COR-L47 (cell line): ENCODE results near the gene FRS2.
A peak's percentile ranks its signal among the peaks of the same experiment; 100 is the strongest.

Experiments used
- DNase-seq: peaks from one replicate; lab custom pipeline; 2025; lab: John Stamatoyannopoulos, UW

Gene FRS2

DNA sequence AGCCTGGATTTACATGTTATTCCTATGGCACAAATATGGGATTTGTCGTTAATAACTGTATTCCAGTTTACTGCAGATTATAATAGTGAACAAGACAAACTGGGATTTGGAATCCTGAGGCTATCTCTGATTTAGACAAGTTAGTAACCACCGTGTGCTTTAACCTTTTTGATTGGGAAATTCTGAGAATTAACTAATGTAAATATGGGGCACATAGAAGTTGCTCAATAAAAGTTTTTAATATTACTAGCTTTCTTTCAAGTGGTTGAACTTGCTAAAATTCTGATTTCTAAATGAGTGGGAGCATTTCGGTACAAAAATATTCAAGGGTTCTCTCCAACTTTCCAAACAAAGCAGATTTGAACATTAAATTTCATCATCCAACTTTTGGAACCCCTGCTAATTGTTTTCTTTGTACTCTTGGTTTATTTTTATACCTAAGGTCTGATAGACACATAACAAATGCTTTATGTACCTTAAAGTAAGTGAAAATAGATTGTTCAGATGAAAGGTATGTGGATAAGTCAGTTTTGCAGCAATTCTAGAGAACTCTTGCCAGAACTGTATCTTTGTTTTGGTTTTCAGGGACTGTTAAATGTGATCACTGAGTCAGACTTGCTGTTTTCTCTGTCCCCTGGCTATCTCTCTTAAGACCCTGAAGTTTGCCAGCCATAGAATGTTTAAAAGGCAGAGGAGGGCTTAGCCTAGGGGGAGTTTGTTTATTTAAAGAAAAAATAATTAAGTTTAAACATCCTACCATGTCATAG lies 57.5 kb downstream of the FRS2 start:
- no peak for DNase-seq

DNA sequence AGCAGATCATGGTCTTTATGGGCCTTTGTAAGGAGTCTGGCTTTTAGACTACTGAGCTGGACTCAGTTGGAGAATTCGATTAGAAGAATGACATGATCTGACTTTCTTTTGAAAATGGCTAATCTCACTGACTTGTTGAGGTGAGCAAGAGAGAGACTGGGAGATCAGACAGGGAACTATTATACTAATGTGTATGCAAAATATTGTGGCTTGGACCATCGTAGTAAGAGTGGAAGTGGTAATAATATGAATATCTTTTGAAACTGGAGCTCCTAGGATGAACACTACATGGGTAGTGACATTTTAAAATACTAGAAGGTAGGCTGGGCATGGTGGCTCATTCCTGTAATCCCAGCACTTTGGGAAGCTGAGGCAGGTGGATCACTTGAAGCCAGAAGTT lies 58.8 kb downstream of the FRS2 start:
- DNase-seq, result no peak

DNA sequence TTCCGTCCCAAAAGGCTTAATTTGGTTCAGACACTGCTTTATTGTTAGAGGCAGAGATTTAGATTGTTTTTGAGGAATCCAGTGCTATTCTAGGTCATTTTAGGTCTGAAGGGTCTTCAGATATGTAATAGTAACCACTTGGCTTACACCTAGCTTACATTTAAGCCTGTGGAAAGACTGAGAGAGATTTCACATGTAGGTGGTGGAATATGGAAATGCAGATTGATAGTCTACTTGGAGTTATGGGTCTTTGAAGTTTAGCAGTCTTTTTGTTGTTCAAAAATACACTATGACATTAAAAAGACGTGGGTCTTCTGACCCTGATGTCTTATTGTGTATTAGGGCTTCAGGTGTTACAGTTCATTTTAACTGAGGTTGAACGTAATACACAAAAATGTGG lies 63.7 kb downstream of the FRS2 start:
- DNase-seq, result no peak

DNA sequence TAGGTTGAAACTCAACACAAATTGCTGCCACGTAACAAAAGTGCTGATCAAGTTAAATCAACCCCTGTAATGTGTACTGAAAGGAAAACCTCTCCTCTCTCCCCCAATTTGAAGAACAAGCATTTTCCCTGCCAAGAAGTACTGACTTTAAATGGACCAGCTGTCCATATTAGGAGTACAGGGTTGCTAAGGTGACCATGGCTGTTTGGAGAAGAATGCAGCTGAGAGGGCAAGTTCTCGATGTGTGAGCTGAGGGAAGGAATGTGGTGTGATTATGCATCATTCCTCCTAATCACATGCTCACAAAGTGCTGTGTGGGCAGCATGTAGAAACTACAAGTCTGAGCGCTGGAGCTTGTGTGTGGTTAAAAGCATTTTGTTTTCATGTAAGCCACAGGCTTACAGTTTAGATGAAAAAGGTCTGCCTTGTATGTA lies 64.2 kb downstream of the FRS2 start:
- DNase-seq, result peak; percentile 17

DNA sequence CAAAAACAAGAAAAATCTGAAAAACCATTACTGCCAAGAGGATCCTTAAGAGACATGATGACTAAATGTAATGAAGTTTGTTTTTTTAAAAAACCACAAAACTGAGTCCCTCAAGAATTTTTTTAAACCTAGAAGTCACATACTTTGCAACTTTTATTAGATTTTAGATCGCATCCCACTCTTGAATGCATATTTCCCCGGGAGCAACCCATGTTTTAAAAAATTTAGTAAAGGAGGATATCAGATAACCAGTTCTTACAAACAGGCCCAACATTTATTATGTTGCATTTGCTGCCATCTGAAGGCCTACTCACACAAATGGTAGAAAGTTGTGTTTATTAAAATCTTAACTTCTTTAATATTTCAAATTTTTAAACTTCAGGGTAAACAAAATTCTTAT lies 70.8 kb downstream of the FRS2 start:
- DNase-seq, result no peak

DNA sequence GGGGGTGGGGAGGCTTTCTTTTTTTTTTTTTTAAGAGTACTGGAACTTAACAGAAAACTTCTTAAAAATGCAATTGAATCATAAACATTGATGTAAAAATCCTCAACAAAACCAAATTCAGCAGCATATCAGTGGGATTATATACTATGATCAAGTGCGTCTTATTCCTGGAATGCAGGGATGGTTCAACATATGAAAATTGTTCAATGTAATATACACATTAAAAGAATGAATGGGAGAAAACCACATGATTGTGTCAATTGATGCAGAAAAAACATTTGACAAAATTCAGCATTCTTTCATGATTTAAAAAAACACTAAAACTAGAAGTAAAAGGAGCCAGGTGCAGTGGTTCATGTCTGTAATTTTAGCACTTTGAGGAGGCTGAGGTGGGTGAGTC lies 73.9 kb downstream of the FRS2 start:
- no peak for DNase-seq

DNA sequence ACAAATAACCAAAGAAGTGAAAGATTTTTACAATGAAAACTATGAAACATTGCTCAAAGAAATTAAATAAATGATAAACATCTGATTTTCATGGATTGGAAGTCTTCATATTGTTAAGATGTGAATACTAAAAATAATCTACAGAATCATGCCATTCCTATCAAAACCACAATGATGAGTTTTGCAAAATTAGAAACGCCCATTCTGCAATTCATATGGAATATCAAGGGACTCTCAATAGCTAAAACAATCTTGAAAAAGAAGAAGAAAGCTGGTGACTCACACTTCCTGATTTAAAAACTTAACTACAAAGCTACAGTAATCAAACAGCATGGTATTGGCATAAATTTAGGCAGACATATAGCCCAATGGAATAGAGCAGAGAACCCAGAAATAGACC lies 74.9 kb downstream of the FRS2 start:
- DNase-seq, result no peak

DNA sequence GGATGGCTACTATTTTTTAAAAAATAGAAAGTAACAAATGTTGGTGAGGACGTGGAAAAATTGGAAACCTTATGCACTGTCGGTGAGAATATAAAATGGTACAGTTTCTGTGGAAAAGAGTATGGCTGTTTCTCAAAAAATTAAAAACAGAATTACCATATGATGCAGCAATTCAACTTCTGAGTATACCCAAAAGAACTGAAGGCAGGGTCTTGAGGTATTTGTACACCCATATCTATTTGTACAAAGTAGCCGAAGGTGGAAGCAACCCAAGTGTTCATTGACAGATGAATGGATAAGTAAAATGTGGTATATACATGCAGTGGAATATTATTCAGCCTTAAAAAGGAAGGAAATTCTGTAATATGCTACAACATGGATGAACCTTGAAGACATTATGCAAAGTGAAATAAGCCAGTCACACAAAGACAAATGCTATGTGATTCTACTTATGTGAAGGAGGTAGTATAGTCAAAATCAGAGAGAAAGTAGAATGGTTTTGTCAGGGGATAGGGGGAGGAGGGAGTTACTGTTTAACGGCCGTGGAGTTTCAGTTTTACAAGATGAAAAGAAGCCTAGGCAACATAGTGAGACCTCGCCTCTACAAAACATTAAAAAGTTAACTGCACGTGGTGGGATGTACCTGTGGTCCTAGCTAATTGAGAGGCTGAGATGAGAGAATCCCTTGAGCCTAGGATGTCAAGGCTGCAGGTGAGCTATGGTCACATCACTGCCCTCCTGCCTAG lies 76.7 kb downstream of the FRS2 start:
- no peak for DNase-seq

DNA sequence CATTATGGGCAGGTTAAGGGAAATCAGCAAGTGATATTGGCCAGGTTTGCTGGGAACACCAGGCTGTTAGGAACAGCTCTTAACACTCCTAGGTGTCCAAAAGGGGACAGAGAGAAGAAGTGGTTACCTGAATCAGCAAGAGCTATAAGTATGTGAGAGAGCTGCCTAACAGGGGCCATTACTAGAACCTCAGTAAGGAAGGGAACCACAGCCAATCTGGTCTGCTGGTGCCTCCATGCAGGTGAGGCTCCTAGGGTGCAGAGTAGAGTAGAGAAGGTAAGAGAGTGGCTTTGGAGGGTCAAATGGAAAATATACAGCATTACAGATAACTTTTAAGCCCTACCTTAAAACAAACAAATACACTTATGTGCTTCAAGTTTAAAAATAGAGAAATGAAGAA lies 78.5 kb downstream of the FRS2 start:
- DNase-seq, result no peak

DNA sequence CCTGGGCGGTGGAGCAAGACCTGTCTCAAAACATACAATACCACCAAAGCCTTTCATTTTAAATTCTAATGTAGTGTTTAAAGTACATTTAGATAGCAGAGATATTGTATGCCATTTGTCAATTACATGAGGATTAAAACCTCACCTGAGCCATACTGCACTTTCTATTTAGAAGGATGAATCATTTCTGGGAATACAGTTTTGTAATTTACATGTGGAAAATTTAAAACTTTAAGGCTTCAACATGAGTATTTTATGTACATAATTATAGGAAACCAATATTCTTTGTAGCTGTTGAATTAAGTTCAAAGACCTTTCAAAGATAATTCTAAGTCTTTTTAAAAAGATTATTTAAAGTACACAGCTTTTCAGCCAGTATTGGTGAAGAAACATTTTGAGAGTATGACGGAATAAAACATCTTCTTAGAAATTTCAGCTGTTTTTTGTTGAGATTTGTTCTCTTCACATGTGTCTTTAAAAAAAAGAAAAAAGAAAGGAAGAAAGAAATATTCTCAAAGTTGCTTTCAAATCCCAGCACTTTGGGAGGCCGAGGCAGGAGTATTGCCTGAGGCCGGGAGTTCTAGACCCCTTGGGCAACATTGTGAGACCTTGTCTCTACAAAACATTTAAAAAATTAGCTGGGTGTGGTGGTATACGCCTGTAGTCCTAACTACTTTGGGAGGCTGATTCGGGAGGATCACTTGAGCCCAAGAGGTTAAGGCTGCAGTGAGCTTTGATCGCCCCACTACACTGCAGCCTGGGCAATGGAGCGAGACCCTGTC lies 80.6 kb downstream of the FRS2 start:
- DNase-seq, result no peak

DNA sequence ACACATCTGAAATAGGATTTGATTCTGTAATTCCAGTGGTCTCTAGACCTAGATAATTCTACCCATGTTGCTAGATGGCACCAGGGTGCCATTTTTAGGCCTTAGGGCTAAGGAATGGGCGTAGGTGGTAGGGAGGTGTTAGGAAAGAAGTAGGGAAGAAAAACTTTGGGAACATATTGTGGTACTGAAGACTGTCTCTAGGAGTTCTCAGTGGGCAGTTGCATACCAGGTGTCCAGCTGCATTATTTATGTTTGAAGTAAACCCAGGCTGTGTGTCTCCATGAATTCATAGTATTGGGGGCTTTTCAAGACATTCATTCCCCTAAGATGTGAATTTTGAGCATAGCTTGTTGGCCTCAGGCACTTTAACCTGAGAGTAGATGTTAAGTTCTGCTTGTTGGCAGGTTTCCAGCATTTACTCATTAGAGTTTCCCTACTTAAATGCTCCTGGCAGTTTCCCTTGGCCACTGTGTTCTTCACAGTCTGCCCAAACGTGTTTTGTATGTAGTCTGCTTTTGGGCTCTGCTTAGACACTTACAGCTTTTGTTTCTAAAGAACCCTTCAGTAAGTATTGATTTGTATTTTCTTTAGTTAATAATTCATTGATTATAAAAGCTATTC lies 83.5 kb downstream of the FRS2 start:
- peak; percentile 67 for DNase-seq

DNA sequence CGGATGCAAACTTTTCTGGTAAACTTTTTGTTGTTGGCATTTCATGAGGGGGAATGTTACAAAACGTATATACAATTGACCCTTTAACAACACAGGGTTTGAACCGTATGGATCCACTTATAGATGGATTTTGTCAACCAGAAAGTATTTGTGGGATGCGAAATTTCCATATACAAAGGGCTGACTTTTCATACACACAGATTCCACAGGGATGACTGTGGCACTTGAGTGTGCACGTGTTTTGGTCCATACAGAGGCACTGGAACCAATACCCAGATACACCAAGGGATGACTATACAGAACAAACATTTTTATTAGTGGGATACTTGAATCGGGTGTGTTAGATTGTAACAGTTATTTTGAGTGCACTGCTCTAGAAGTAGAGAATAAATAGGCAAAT lies 85.3 kb downstream of the FRS2 start:
- DNase-seq, result no peak

DNA sequence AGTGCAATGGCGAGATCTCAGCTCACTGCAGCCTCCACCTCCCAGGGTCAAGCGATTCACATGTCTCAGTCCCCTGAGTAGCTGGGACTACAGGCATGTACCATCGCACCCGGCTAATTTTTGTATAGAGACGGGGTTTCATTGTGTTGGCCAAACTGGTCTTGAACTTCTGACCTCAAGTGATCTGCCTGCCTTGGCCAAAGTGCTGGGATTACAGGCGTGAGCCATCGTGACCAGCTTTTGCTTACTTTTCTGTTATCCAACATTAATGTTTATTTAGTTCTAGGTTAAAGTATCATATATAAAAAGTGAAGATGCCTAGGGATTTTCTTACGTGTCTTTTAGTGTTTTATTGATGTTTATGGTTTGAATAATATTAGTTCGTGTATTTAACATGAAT lies 86.2 kb downstream of the FRS2 start:
- no peak for DNase-seq

DNA sequence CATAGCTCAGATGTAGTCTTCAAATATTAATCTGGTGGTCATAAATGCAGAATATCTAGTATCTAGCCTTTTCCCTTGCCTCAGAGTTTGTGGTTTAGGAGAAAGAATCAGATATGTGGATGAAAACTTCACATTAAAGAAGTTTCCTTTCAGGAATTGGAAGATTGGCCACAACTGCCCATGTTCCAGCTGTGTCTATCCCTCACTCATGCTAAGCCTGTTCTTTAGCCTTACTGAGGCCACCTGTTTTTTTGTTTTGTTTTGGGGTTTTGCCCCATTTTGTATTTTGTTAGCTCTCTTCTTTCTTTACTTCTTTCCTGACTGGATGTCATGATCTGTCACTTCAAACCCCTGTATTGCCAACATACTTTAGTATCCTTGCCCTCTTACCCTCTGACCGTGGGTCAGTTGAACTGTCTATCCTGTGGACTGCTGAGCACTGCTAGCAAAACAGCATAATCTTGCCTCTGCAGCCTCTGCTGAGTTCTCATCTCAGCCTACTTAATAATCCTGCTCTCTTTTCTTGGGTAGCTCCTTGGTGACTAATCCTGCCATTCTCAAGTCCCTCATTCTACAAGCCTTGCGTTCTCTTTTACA lies 93.1 kb downstream of the FRS2 start:
- DNase-seq, result no peak

DNA sequence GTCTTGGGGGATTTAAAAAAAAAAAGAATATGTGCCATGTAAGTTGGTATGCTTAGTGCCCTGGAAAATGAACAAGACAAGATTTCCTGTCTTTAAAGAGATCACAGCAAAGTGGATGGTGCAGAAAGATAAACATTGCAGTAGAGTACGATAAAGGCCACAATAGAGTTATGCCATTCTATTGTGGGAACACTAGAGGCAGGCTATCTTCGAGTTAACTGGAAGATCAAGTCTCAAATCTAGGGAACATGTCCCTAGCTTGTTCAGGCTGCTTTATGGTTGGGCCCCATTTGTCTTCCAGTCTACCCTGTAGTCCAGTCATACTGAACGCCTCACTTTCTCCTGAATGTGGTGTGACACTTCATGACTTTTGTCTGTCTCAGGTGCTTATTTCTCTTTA lies 96.4 kb downstream of the FRS2 start:
- DNase-seq, result no peak

DNA sequence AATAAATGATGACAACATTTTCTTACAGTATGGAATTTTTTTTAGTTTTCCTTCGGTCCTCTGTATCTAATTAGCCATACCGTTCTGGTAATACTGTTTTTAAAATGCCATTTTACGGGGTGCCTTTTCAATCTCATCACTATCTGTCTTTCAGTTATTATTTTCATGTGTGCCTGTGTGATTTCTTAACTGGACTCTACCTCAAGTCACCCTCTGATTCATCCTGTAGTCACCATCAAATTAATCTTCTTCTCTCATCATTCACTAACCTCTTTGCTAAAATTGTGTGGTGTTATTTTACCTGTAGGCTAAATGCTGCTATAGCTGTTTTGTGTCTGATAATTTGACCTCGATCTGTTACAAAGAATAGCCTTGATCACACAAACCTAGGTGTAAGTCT lies 99.0 kb downstream of the FRS2 start:
- DNase-seq, result no peak

DNA sequence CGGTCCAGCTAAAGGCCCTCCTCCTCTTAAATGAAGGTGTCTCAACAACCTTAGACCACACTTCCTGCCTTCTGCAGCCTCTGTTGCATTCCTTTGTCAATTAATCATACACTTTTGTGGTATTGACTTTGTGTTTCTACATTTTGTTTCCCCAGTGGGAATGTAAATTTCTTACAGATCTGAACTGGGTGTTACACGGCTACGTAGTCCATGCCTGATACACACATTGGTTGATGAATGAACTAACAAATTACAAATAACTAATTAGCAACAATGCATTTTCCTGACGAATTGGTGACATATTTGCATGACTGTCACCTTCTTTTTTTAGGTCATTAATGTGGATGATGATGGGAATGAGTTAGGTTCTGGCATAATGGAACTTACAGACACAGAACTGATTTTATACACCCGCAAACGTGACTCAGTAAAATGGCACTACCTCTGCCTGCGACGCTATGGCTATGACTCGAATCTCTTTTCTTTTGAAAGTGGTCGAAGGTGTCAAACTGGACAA lies 99.9 kb downstream of the FRS2 start:
- DNase-seq, result no peak

DNA sequence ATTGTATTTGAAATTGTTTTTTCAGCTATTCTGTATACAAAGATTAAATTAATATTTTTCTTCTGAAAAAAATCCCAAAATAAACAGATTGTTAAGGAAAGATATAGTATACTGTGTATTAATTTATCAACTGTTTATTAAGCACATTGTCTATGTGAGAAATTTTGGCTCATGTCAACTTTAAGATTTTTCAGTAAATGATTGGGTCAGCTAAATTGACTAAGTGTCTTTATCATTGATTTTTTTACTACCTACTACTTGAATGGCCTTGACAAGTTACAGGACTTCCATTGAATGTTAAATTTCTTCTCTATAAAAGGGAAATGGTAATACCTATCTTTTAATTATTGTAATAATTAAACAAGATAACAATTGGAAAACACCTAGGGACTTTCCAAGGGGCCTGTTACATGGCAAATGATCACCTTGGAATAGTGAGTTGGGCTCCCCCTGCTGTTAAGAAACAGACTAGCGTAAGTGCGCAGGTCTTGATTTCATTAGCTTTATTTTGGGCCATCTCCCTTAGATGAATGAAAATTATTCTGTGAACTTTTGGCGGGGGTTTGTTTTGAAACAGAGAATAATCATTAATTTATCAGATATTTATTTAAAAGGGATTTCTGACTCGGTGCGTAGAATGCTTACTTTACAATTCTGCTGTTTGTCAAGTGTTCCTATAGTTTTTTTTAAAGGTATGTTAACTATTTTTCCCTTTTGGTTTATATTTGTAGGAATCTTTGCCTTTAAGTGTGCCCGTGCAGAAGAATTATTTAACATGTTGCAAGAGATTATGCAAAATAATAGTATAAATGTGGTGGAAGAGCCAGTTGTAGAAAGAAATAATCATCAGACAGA lies 100.6 kb downstream of the FRS2 start:
- peak; percentile 69 for DNase-seq

DNA sequence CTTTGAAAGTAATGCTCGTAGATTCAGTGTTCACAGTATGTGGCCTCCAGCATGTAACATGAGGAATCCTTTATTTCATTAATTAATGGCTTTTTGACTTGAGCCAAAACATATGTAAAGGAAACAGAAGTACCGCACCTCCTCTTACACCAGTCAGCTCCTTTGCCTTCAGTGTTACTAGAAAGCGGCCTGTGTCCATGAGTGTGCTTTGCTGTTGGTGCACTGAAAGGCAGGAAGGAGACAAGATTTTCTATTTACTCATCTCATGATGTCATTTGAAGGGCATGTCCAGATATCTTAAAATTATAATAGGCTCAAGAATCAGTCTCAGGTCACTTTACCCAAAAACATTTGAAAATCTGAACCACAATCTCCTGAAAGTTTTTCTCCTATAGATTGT lies 105.2 kb downstream of the FRS2 start:
- no peak for DNase-seq

DNA sequence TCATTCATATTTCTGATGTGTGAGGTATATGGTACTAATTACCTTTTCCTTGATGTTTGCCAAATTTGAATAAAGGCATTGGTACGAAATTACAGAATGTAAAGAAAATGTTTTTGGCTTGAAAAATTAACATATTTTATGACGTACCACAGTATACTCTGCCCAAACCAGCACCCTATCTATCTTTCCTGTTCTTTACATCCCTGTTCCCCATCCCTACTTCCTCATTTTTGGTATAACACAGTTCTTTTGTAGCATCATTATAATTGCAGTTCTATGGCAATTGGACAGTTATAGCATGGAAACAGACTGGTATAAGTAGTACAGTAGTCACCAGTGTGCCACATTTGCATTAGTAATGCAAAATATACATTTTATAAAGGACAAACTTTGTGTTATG lies 108.1 kb downstream of the FRS2 start:
- no peak for DNase-seq

DNA sequence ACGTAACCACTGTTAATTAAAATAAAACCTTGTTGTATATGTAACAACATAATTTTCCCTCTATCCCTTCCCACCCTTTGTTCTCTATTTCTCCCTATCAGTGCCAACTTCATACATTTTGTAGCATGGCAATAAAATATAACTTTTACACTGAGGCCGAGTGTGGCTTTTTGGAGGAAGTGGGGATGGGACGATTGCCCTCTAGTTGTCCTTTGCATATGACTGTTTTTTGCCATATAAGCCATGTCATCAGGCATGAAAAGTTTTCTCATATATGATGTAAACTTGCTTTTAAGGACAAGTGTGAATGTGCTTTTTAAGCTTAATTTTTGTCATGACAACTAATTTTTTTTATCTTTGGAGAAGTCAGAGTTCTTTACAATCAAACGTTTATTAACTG lies 108.8 kb downstream of the FRS2 start:
- no peak for DNase-seq
